Stimulated activated CD4-positive, alpha-beta T cell treated with anti-CD3 and anti-CD28 coated beads, Interleukin-12 subunit alpha, Interleukin-12 subunit beta, amount 100 ng/mL, for 4 hours (primary cell): ENCODE measurements around the gene GDPD4.

ENCODE experiments used
- DNase-seq: peaks from one replicate; pipeline ENCODE4 v3.0.0-alpha.2; 2020

The GDPD4 gene

GRCh38 chr11:77231800-77232199 lies 69.7 kb downstream of the GDPD4 start:
- DNase-seq = no peak

- no peak for DNase-seq
Measured at GRCh38 chr11:77230878-77231605, 70.4 kb downstream of the GDPD4 start.

- DNase-seq = no peak
Measured at GRCh38 chr11:77223797-77224196, 77.7 kb downstream of the GDPD4 start.

- no peak for DNase-seq
Measured at GRCh38 chr11:77217156-77217555, 84.3 kb downstream of the GDPD4 start.

GRCh38 chr11:77215106-77215505 lies 86.4 kb downstream of the GDPD4 start:
- DNase-seq = no peak

GRCh38 chr11:77214557-77214956 lies 86.9 kb downstream of the GDPD4 start:
- no peak for DNase-seq

GRCh38 chr11:77213589-77214428 lies 87.7 kb downstream of the GDPD4 start:
- no peak for DNase-seq

- DNase-seq = no peak
Measured at GRCh38 chr11:77213029-77213579, 88.4 kb downstream of the GDPD4 start.

- no peak for DNase-seq
Measured at GRCh38 chr11:77212314-77213007, 89.0 kb downstream of the GDPD4 start.

- DNase-seq = no peak
Measured at GRCh38 chr11:77211594-77212251, 89.8 kb downstream of the GDPD4 start.

- no peak for DNase-seq
Measured at GRCh38 chr11:77211040-77211451, 90.4 kb downstream of the GDPD4 start.

GRCh38 chr11:77209663-77210062 lies 91.8 kb downstream of the GDPD4 start:
- no peak for DNase-seq

GRCh38 chr11:77208535-77208934 lies 93.0 kb downstream of the GDPD4 start:
- no peak for DNase-seq

- no peak for DNase-seq
Measured at GRCh38 chr11:77207618-77208313, 93.7 kb downstream of the GDPD4 start.

GRCh38 chr11:77207019-77207485 lies 94.4 kb downstream of the GDPD4 start:
- no peak for DNase-seq

GRCh38 chr11:77206264-77207018 lies 95.0 kb downstream of the GDPD4 start:
- no peak for DNase-seq

- DNase-seq = no peak
Measured at GRCh38 chr11:77205467-77206263, 95.8 kb downstream of the GDPD4 start.

GRCh38 chr11:77204754-77205466 lies 96.6 kb downstream of the GDPD4 start:
- no peak for DNase-seq

- no peak for DNase-seq
Measured at GRCh38 chr11:77203901-77204753, 97.4 kb downstream of the GDPD4 start.
